H1 (cell line): ENCODE results near the gene LCAT. TPM values are rescaled to one million over a fixed set of nuclear protein-coding genes. Genes with fewer than 3 reads are reported as not detected.

Experiments
- BCL11A ChIP-seq, 2 experiments: IDR thresholded peaks; one replicate each; pipeline ENCODE4 v1.6.1; 2011; ENCODE audit warnings: low read depth in 2 of 2, low read length in 2 of 2, mild to moderate bottlenecking in 2 of 2
- BRCA1 ChIP-seq: IDR thresholded peaks from 2 replicates; pipeline ENCODE4 v1.6.1; 2012; ENCODE audit warnings: low read depth, low read length, improper control_type of control experiment
- CBX5 ChIP-seq: fragments of 300-800, 300-1000 bp; sonication (generic); IDR thresholded peaks from 2 replicates; pipeline ENCODE4 v1.7.1; 2016; ENCODE audit warnings: antibody characterized with exemption, low read length, low read depth
- CBX8 ChIP-seq: fragments of 300-800, 300-1000 bp; sonication (generic); IDR thresholded peaks from 2 replicates; pipeline ENCODE4 v1.7.1; 2016; ENCODE audit warnings: low read depth, low read length, borderline replicate concordance
- CHD2 ChIP-seq: IDR thresholded peaks from 2 replicates; pipeline ENCODE4 v1.6.1; 2012; ENCODE audit warnings: low read length, improper control_type of control experiment
- CREB1 ChIP-seq: IDR thresholded peaks from 2 replicates; pipeline ENCODE4 v1.6.1; 2012; ENCODE audit warnings: inconsistent platforms
- CTBP2 ChIP-seq: IDR thresholded peaks from 2 replicates; pipeline ENCODE4 v1.7.0; 2011; ENCODE audit warnings: borderline replicate concordance, mild to moderate bottlenecking, moderate library complexity, mixed read lengths, low read length; ENCODE audit not compliant: insufficient read depth, insufficient read length
- EZH2 ChIP-seq: fragments of 200-600 bp; sonication (generic); IDR thresholded peaks from 2 replicates; pipeline ENCODE4 v1.7.1; 2012; ENCODE audit warnings: low read depth, mild to moderate bottlenecking, moderate library complexity, low read length, inconsistent platforms; ENCODE audit not compliant: severe bottlenecking
- GABPA ChIP-seq: IDR thresholded peaks from 2 replicates; pipeline ENCODE4 v1.6.1; 2011; ENCODE audit warnings: mild to moderate bottlenecking, low read length, moderate library complexity, borderline replicate concordance; ENCODE audit not compliant: insufficient read depth
- JUND ChIP-seq: IDR thresholded peaks from 2 replicates; pipeline ENCODE4 v1.6.1; 2011; ENCODE audit warnings: mild to moderate bottlenecking, improper control_type of control experiment, low read length
- KDM4A ChIP-seq: IDR thresholded peaks from one replicate; pipeline ENCODE4 v1.7.1; 2012; ENCODE audit warnings: low read depth, mild to moderate bottlenecking, moderate library complexity, low read length, inconsistent platforms; ENCODE audit not compliant: severe bottlenecking
- KDM5A ChIP-seq: fragments of 200-600 bp; IDR thresholded peaks from 2 replicates; pipeline ENCODE4 v1.7.1; 2012; ENCODE audit warnings: mild to moderate bottlenecking, low read length, inconsistent platforms, mixed read lengths
- MAFK ChIP-seq: IDR thresholded peaks from 2 replicates; pipeline ENCODE4 v1.6.1; 2012; ENCODE audit warnings: low read depth, mild to moderate bottlenecking, improper control_type of control experiment, low read length
- NANOG ChIP-seq: IDR thresholded peaks from 2 replicates; pipeline ENCODE4 v1.6.1; 2011; ENCODE audit warnings: low read length, low read depth, mild to moderate bottlenecking, inconsistent platforms; ENCODE audit not compliant: insufficient read depth, poor library complexity, severe bottlenecking
- NRF1 ChIP-seq: IDR thresholded peaks from 2 replicates; pipeline ENCODE4 v1.6.1; 2011; ENCODE audit warnings: mild to moderate bottlenecking, low read depth, low read length, improper control_type of control experiment
- PHF8 ChIP-seq: fragments of 200-600 bp; sonication (generic); conservative IDR thresholded peaks from 2 replicates; pipeline ENCODE4 v1.7.1; 2012; ENCODE audit warnings: low read depth, mild to moderate bottlenecking, inconsistent platforms, low read length, moderate library complexity
- POLR2A ChIP-seq, 2 experiments: IDR thresholded peaks; 1 replicate in 1 of 2; 2 replicates in 1 of 2; pipeline ENCODE4 v1.6.1; 2011; ENCODE audit warnings: low read depth in 2 of 2, low read length in 2 of 2, mild to moderate bottlenecking in 2 of 2; ENCODE audit errors: control extremely low read depth in 1 of 2
- POLR2AphosphoS5 ChIP-seq: IDR thresholded peaks from 2 replicates; pipeline ENCODE4 v1.6.1; 2011; ENCODE audit warnings: low read depth, low read length
- RAD21 ChIP-seq, 2 experiments: IDR thresholded peaks in 1 of 2; conservative IDR thresholded peaks in 1 of 2; 2 replicates each; pipeline ENCODE4 v1.6.1; 2011; ENCODE audit warnings: low read depth in 2 of 2, low read length in 2 of 2, improper control_type of control experiment in 1 of 2, inconsistent platforms in 1 of 2, mild to moderate bottlenecking in 1 of 2, moderate library complexity in 1 of 2
- SAP30 ChIP-seq: fragments of 300-600 bp; sonication (generic); IDR thresholded peaks from 2 replicates; pipeline ENCODE4 v1.7.1; 2012; ENCODE audit warnings: low read length, moderate library complexity, mild to moderate bottlenecking, inconsistent platforms; ENCODE audit not compliant: insufficient read depth, insufficient replicate concordance
- SIX5 ChIP-seq: IDR thresholded peaks from 2 replicates; pipeline ENCODE4 v1.6.1; 2011; ENCODE audit warnings: mild to moderate bottlenecking, low read depth, low read length
- SP2 ChIP-seq: IDR thresholded peaks from 2 replicates; pipeline ENCODE4 v1.6.1; 2012; ENCODE audit warnings: mild to moderate bottlenecking, low read length, inconsistent platforms
- TAF1 ChIP-seq: IDR thresholded peaks from 2 replicates; pipeline ENCODE4 v1.6.1; 2011; ENCODE audit warnings: mild to moderate bottlenecking, low read depth, low read length
- TEAD4 ChIP-seq: IDR thresholded peaks from 2 replicates; pipeline ENCODE4 v1.6.1; 2012; ENCODE audit warnings: low read depth, low read length, inconsistent platforms, mixed read lengths
- polyA plus RNA-seq, 7 experiments: library from polyadenylated mRNA; depleted of rRNA in 3 of 7; stranded (reverse) in 5 of 7; unstranded in 2 of 7; fragments of >200 nt in 5 of 7; fragments of 200-250 nt in 2 of 7; gene quantifications; 1 replicate in 5 of 7; 2 replicates in 1 of 7; 4 replicates in 1 of 7; pipeline versions ENCODE4 v1.2.1 to v1.2.3, GENCODE V29; 2011 to 2013; ENCODE audit warnings: missing spikeins in 2 of 7, mixed read lengths in 2 of 7
- total RNA-seq: library from RNA; stranded (reverse); fragmentation: NEBNext Ultra II Directional; extraction: Animal tissue kit (Norgen Biotek cat#: 25700); gene quantifications from 2 replicates; pipeline ENCODE4 v1.2.1, GENCODE V29; 2021
- TF ChIP-seq, protein P1 (sequence below): IDR thresholded peaks from 2 replicates; pipeline ENCODE4 v1.6.1; 2012; ENCODE audit warnings: inconsistent platforms

Gene LCAT
- total and polyA plus RNA-seq, 2 of the 8 experiments (the other 6 are each of a cell fraction or from before 2014, with no cell fraction given), result 9.4 to 19.6 TPM

DNA sequence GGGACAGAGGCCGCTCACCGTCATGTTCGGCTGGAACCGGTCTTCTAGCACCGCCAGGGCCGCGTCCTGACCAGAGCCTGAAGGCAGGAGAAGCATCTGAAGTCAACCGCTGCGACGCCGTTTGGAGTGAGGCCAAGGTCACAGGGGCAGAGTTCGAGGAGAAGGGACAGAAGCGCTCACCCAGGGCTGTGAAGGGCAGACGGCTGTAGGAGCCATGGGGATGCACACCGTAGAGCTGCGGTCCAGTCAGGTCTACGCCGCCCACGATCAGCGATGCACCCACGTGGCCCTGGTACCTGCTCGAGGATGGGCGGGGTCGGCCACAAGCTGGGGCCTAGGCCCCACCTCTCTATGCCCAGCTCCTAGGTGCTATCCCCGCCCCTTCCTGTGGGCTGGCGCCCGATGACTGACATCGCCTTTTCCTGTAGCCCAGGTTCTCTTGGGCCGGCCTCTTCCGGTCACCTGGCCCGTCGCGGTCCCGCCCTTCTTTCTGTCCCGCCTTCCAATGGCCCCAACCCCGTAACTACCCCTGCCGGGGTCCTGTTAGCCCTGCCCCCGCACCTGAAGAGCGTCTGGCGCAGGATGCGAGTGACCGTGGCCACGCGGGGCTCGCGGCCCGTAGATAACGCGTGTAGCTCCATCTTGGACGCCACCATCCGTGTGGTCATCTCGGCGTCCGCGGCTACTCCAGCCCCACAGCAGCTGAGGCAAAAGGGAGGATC, 8.4 kb downstream of the LCAT start (continued):
- TF ChIP-seq PHF8 (peak; percentile 50; the same call in 1 of the 2 replicates), POLR2AphosphoS5 (peak; percentile 92), KDM4A (no peak), CBX5 (no peak), EZH2 (no peak), KDM5A (no peak; the same call in 1 of the 2 replicates), SIX5 (no peak), NANOG (no peak), CREB1 (no peak), BCL11A (IDR thresholded peaks at IDR 0.05; ENCODE audit: low read depth in 2 of 2, low read length in 2 of 2) (no peak), TAF1 (peak; percentile 73), CTBP2 (no peak), CBX8 (no peak), CHD2 (no peak), GABPA (peak; percentile 83), TEAD4 (no peak), POLR2A (IDR thresholded peaks at IDR 0.05; ENCODE audit: control extremely low read depth in 1 of 2, low read depth in 2 of 2, low read length in 2 of 2) (peak; percentile 49 to 73), MAFK (no peak), RAD21 (IDR thresholded peaks at IDR 0.05 in 1 of 2, conservative IDR thresholded peaks at IDR 0.05 in 1 of 2; ENCODE audit: low read depth in 2 of 2, low read length in 2 of 2) (no peak), BRCA1 (no peak), SAP30 (peak; percentile 49), JUND (no peak), SP2 (no peak), NRF1 (no peak)
- TF ChIP-seq, protein P1, sequence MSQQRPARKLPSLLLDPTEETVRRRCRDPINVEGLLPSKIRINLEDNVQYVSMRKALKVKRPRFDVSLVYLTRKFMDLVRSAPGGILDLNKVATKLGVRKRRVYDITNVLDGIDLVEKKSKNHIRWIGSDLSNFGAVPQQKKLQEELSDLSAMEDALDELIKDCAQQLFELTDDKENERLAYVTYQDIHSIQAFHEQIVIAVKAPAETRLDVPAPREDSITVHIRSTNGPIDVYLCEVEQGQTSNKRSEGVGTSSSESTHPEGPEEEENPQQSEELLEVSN, result peak; percentile 63
